Dermis blood vessel endothelial cell (primary cell): Measurements from ENCODE around the gene GSK3A. TPM values are rescaled to one million over a fixed set of nuclear protein-coding genes. Genes with fewer than 3 reads are reported as not detected.

Experiments
- DNase-seq: peaks from one replicate; pipeline ENCODE4 v3.0.0; 2010
- total RNA-seq: library from RNA; depleted of rRNA; stranded (reverse); fragments of >200 nt; gene quantifications from 2 replicates; pipeline ENCODE4 v1.2.3, GENCODE V29; 2014

Gene GSK3A
- total RNA-seq, 1 donor from 2014 or later = 16.7 TPM

DNA sequence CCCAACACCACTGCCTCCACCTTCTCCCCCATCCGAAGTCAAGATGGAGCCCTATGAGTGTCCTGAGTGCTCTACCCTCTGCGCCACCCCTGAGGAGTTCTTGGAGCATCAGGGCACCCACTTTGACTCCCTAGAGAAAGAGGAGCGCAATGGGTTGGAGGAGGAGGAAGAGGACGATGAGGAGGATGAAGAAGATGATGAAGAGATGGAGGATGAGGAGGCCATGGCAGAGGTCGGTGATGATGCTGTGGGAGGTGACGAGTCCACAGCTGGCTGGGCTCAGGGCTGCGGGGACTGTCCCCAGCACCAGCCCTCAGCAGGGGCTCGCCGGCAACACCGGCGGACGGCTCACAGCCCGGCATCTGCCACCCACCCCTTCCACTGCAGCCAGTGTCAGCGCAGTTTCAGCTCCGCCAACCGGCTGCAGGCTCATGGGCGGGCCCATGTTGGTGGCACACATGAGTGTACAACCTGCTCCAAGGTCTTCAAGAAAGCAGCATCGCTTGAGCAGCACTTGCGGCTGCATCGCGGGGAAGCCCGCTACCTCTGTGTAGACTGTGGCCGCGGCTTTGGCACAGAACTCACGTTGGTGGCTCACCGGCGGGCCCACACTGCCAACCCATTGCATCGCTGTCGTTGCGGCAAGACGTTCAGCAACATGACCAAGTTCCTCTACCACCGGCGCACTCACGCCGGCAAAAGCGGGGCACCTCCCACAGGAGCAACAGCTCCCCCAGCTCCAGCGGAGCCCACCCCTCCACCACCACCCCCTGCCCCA, 17.3 kb downstream of the GSK3A start:
- DNase-seq = no peak

DNA sequence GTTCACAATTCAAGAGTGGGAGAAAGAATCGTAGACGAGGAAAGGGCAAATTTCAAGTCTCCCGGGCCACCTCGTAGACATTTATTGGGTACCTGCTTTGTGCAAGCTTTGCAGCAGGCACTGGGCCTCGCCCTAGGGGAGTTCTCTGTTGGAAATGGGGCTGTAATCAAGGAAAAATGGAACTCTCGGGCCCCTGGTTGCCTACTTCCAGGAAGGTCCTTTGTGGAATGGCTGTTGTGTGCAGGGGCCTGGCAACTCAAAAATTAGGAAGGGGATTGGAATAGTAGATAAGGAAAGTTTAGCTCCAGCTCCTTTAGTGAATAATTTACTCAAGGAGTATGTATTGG, 21.7 kb downstream of the GSK3A start:
- DNase-seq = no peak

DNA sequence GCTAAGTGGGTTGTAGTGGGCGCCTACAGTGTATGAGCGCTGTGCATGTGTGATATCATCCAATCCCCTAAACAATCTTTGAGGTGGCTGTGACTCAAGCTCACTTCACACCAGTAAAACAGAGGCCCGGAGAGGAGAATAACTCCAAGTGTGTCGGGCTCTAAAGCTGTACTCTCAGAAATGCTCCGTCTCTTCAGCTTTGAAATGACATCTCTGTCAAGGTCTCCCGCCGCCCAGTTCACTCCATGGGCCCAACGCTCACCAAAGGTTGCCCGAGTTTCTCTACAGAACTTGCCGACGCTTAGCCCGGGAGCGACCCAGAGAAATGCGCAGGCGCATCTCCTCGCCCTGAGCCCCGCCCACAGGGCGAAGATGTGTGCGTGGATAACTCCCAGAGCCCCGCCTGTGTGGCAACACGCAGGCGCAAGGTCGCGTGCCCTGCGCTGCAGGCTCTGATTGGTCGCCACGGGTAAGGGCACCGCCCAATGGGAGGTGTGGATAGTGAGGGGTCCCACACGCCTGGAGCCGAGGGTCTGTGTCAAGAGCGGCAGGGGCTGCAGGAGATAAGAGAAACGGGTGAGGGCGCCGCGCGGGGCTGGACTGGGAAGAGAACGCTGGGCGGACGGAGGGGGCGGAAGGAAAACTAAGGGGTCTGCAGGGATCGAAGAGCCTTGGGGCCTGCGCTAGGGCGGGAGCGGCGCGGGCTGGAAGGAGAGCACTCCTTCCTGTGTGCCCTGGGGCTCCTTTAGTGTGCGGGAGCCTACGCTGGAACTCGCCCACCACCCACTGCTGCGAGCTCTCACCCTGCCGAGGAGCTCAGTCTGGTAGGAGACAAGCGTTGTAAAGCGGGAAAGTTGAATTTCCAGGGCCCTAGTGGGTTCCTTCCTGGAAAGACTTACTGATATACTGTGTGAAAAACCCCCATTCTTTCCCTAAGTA, 22.3 kb downstream of the GSK3A start, which contains the start of gene ZNF526:
Gene ZNF526 (plus strand): TSS at position 501 of the 939 bp plus-strand sequence. CDS start 4,092 bp downstream, outside the sequence.
- peak; percentile 99 for DNase-seq

DNA sequence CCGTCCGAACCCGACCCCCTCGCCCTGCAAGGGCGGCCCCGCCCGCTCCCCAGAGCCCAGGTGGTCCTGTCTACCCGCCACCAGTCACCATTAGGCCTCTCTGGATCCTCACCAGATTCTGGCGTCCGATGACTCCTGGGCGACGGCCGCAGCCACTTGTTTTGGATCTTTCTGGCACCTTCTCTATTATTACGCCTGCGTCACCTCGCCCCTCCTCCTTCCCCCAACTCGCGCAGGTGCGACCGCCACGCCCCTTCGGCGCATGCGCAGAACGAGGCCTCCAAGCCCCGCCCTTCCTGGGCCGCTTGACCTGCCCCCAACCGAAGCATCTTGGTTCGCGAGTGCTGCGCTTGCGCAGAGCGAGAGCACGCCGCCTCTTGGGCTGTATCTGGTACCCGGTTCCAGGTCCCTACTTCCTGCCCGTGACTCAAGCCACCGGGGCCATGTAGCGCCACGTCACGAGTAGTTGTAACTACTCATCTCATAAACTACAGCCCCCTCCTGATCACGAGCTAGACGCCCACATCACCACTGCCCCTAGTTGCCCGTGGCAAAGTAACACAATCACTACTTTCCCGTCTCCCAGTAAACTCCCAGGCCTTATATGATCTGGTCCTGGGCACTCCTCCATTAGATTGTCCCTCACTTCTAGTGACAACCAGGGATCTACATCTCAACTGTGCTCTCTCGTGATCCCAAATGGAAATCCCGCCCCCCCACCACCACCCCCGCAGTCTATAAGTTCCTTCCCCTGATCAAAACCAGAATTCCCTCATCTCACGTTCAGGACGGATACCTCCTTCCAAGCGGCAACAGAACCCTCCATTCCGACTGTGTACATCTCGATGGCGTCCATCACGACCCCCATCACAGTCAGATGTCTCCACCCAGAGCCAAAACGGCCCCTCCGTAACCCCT, 24.6 kb downstream of the GSK3A start, which contains the start of gene DEDD2:
Gene DEDD2 (minus strand): TSS at position 158 of the 918 bp plus-strand sequence. CDS start 670 bp downstream, outside the sequence.
- DNase-seq = peak; percentile 98

DNA sequence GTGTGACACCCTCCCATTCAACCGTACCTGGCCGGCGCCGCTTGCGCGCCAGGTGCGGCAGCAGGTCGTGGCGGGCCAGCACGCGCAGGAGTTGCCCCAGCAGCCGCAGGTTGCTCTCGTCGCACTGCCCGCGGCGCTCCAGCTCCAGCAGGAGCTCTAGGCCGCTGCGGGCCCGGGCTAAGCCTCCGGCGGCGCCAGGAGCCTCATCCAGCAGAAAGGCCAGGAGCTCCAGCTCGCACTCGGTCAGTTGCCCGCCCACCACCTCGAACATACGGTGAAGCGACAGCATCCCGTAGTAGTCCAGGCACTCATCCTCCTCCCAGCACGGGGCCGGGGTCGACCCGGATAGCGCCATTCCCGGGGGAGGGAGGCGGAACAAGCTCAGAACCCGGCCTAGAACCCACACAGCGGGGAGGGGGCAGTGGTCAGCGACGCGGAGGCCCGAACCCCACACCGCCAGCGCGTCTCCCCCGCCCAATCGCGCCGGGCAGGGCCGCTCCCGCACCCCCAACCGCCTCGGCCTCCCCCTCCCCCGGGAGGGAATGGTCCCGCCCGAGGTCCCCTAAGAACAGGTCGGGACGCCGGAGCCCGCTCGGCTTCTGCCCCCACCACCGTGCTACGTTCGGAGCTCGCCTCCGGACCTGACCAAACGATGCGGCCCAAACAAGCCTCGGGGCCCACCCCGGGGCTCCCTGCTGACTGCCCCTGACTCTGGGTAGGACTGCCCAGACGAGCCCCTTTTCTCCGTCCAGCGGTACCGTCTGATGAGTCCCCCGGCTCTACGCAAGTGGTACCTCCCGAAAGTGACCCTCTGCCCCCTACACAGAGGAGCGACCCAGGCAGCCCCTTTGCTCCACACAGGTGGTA, 25.5 kb downstream of the GSK3A start:
- peak; percentile 54 for DNase-seq

DNA sequence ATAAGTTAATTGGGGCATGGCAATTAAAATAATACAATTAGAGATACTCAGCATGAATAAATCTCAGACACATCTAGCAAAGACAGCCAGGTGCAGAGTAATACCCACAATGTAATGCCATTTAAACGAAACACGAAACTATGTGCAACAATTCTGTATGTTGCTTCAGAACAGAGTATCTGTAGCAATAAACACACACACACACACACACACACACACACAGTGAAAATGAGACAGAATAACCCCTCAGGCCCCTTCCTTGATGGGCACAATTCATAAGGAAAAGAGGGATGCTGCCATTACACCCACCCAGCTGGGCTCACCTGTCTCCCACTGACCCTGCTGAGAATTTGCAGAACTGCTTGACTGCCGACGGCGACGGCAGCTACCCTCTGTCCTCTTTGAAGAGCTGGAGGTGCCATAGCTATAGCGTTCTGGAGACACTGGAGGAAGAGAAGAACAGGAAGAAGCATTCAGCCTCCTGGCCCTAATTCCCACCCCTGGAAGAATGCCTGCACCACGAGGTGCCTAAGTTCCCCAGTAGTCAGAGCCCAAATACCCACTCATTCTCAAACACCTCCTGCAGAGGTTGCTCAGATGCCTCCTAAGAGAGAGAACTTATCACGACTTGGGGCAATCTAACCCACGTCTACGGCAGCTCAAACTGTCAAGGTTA, 27.5 kb downstream of the GSK3A start:
- no peak for DNase-seq

DNA sequence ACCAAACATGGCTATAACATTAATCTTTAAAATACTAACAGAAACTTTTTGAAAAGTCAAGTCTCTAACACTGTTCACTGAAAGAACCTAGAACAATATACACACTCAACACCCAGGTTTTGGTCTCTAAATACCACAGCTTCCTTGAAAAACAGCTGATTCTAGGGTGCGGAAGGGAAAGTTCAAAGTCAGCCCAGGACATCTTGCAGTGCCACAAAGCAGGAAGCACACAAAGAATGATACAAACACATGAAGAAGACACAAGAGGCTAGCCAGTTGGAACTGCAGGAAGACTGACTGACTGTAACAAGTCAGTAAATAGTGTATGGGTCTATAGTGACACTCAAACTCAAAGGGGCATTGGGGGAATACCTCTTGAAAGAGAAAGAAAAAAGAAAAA, 29.5 kb downstream of the GSK3A start:
- no peak for DNase-seq

DNA sequence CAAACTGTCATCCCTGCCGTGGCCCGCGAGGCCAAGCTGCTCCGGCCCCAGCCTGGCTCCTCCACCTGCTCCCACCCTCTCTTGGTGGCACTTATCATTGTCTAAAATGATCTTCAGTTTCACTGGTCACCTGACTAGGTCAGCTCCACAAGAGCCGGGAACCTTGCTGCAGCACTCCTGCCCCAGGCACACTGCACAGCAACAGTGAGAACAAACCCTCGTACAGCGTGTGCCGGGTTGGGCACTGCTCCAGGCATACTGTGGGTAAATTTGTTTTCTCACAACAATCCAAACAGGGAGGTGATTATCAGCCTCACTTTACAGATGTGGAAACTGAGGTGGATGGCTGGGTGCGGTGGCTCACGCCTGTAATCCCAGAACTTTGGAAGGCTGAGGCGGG, 33.8 kb downstream of the GSK3A start:
- DNase-seq = no peak

DNA sequence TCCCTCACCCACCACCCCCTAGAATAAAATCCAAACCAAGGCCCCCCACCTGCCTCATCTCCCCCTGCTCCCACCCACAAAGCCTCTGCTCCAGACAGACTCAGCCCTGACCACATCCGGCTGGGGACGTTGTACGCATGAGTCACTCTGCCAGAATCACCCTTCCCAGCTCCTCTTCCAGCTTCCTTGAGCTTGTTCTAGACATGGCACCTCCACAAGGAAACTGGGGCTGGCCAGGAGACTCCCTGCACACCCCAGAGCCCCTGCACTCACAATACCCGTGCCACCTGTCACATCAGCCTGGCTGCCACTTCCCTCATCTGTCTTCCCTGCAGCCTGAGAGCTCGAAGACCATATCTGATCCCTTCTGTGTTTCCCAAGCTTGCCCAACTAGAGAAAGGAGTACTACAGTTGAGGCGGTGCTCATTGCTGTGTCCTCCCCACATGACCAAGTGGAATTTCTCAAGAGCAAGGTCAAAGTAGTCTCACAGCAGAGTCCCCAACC, 34.6 kb downstream of the GSK3A start:
- DNase-seq = peak; percentile 69

DNA sequence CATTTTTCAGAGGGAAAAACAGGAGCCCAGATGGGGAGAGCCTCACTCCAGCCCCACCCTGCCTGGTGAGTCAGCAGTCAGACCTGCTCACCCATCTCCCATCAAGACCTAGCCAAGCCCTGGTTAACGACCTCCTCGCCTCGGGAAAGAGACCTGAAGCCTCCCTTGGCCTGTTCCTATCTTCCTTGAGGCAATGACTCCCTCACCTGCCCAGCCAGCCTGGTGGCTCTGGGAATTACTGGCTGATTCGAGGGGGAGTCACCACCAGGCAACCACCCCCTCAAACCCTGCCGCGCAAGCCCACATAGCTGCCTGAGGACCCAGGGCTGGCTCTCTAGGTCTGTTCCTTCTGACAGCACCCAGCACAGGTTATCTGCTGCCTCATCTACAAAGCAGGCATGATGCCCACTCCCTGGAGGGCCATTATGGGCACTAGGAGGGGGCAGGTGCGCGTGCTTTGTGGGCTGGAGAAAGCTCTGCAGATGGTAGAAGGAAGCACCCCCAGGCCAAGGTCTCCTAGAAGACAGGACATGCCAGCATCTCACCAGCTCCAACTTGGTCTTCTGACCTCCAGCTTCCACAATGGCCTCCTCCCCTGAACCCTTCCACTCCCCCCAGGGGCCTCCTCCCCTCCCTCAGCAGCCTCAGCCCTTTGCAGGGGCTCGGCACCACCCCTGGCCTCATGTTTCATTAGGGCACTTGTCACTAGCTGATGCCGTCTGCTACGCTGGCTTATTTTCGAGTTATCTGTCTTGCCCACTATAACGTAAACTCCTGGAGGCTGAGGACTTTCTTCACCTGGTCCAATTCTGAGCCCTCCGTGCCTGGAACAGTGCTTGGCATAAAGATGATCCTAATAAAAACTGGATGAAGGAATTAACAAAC, 35.3 kb downstream of the GSK3A start:
- DNase-seq = no peak

DNA sequence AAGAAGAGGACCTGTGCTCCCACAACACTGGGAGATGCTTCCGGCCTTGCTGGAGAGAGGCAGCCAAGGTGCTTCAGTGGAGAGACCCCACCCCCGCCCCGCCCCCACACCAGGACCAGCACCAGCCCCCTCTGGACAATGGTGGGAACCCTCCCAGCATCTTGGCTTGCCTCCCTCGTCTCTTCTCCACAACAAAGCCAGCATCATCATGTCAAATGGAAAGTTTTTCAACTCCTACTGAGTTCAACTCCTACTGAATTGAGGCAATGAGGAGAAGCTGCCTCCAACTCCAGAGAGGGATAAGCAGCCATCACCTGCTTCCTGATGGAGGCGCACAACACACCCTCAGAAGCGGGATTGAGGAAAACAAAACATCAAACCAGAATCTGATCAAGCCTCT, 37.7 kb downstream of the GSK3A start:
- no peak for DNase-seq

DNA sequence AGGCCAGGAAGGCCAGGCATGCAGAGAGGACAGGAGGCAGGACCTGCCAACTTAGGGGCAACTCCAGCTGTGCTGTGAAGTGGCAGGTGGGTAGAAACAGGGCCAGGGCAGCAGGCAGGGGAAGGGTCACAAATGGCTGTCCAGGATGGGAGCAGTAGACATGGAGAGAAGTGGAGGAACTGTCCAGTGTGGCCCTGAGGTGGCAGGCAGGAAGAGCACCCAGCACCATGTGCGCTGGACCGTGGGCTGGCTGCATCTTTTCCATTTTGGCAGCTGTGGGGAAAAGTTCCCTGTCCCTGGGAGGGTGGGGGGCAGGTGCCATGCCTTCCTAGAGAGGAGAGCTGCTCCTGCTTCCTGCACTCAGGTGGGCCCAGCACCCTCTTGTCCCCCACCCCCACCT, 38.7 kb downstream of the GSK3A start:
- DNase-seq = no peak

DNA sequence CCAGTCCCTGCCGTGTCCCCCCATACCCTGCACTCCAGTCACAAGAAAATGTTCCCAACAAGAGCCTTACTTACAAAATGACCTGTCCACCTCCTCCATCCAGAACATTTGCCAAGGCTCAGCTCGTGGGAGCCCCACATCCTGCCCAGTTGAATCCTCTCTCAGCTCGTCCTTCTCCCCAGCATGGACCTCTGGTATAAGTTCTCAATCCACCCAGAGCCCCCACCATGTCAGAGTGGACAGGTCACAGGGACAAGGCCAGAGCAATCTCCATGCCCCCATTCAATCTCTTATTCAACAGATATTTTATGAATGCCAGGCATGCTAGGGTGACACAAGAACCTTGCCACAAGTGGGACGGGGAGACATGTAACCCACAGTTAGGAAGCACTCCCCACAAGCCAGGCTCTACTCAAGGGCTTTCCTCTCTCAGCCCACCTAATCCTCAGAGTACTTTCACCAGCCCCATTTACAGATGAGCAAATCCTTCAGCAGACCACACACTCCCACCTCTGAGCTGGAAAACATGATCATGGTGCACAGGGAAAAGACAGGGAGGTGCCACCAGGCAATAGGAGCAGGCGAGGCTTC, 40.0 kb downstream of the GSK3A start:
- DNase-seq = no peak

DNA sequence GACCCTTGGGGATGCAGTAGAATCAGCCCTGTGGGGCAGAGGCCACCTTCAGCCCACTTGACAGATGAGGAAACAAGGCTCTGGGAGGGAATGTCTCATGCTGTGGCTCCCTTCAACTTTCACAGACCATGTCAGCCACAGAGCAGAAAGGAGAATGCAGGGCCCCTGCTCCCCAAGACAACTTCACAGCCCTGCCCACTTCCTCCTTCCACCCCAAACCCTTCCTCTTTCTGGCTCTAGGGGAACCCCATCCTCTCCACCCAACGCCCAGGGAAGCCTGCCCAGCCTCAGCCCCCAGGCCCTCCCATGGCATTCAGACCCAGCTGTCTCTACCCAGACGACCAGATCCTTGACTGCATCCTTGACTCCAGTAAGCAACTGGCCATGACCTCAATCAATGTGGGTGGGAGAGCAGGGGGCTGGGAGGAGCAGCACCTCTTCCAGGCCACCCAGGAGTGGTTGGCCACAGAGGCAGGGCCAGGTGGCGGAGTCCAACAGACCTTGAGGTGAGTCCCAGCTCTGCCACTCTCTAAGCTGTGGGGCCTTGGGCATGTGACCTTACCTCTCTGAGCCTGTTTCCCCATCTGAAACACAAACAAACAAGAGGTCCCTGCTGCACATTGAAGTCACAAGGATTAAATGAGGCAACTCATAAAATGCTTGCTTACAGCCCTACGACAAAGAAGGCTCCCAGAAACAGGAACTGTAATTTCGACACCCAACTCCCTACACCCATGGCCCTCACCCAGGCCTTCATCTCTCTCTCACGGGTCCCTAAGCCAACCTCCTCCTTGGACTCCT, 40.7 kb downstream of the GSK3A start:
- no peak for DNase-seq

DNA sequence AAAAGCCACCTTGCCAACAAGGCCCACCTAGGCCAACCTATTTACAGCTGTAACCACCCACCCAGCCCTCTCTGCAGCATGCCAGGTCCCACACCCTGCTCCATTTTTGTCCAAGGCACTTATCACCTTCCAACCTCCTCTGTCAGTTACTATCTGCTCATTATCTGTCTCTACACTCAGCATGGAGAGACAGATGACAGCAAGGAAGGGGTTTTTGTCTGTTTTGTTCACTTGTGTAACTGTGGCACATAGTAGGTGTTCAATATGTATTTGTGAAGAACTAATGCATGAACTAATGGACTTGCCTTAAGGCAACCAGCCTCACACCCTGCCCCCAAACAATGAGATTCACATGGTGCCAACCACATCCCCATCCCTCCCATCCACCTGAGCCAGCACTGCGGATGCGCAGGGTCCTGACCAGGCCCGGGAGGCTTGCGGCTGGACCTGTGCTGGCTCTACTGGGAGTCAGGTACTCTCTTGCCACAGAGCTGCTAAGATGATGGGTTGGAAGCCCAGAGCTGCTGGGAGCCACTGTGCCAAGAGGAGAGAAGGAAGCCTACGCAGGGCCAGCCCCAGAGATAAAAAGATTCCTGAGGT, 42.2 kb downstream of the GSK3A start:
- no peak for DNase-seq

DNA sequence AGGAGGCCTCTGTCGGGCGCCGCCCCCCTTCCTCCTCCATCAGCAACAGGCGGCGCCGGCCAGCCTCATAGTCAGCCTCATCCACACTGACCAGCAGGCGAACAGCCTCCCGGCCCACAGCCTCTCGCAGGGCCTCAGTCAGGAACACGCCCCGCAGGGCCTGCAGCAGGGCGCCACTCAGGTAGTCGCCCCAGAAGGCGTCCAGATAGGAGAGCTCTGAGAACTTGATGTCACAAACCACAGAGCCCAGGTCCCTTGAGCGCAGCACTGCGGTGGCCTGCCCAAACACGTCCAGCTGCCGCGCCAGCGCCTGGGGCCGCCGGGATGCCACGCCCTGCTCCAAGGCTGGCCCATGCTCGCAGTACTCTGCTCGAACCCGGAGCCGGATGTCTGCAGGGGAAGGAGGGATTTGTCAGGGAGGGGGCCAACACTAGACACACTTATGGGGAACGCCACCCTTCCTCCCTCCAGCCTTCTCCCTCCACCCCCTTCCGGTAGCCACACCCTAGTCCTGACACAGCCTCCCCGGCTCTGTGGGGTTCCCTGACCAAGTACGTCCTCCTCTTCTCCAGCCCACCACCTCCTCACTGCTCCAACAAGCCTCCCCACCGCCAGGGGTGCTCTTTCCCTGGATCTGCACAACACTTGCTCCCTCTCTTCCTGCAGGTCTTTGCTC, 42.8 kb downstream of the GSK3A start:
- no peak for DNase-seq
